GM11168 (cell line): ENCODE results near the gene PLCXD1.
"Not testable (repeated sequence)": the region's sequence is repeated elsewhere in the genome, so short reads cannot be mapped to it uniquely, and the experiment has no call there.

Experiments
- in situ Hi-C: fragments of 300-500 bp; cut with MboI; formaldehyde crosslinking; loops from one replicate; pipeline ENCODE4 v1.12.0; 2022; ENCODE audit warnings: low sequenced_read_pairs; ENCODE audit not compliant: unreplicated experiment

The PLCXD1 gene

GRCh38 chrX:314781-315595 is 33.8 kb downstream of the PLCXD1 start:
- in situ Hi-C loops = no loop called here

- in situ Hi-C loops = no loop called here
Measured at GRCh38 chrX:316351-317325, 35.5 kb downstream of the PLCXD1 start.

- in situ Hi-C loops = no loop called here
Measured at GRCh38 chrX:317424-318067, 36.4 kb downstream of the PLCXD1 start.

GRCh38 chrX:318068-318738 is 37.0 kb downstream of the PLCXD1 start:
- in situ Hi-C loops = no loop called here

- in situ Hi-C loops = no loop called here
Measured at GRCh38 chrX:318739-319578, 37.8 kb downstream of the PLCXD1 start, which contains the start of gene GTPBP6. TSS of gene GTPBP6 (minus strand) at chrX:318796. CDS start at chrX:318787, 9 bp downstream.

DNA sequence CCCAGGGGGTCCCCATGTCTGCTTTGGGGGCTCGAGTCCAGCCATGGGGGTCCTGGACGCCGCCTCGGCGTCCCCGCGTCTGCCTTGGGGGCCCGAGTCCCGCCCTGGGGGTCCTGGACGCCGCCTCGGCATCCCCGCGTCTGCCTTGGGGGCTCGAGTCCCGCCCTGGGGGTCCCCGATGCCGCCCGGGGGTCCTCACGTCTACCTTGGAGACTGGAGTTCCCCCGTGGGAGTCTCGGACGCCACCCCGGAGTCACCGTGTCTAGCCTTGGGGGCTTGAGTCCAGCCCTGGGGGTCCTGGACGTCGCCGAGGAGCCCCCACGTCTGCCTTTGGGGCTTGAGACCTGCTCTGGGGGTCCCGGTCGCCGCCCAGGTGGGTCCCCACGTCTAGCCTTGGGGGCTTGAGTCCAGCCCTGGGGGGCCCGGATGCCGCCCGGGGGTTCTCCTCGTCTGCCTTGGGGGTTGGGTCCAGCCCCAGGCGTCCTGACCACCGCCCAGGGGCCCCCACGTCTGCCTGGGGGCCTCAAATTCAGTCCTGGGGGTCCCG is 38.5 kb downstream of the PLCXD1 start:
- in situ Hi-C loops = no loop called here

- in situ Hi-C loops = no loop called here
Measured at GRCh38 chrX:320126-320783, 39.1 kb downstream of the PLCXD1 start.

DNA sequence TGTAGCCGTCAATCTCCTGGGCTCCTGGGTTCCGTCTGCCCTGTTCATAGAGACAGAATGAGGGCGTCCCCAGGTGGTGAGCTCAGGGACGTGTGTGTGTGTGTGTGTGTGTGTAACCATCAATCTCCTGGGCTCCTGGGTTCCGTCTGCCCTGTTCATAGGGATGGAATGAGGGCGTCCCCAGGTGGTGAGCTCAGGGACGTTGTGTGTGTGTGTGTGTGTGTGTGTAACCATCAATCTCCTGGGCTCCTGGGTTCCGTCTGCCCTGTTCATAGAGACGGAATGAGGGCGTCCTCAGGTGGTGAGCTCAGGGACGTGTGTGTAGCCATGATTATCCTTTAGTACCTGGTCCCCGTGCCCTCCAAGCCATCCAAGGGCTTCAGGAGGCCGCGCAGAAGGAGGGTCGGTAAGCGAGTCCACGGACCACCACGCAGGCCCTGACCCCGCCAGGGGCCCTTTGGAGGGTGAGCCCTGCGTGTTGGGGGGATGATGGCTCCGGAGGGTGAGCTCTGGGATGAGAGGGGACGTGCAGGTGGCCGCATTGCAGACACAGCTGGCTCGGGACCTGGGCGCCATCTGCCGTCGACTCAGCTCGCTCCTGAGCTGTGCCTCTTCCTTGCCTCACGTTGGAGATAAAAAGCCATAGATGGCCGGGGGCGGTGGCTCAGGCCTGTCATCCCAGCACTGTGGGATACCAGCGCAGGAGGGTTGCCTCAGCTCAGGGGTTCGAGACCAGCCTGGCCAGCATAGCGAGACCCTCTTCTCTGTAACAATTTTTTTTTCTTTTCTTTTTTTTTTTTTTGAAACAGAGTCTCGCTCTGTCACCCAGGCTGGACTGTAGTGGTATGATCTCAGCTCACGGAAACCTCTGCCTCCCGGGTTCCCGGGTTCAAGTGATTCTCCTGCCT is 42.8 kb downstream of the PLCXD1 start:
- in situ Hi-C loops = no loop called here

- in situ Hi-C loops = not testable (repeated sequence)
Measured at GRCh38 chrX:324664-325063, 43.5 kb downstream of the PLCXD1 start.

DNA sequence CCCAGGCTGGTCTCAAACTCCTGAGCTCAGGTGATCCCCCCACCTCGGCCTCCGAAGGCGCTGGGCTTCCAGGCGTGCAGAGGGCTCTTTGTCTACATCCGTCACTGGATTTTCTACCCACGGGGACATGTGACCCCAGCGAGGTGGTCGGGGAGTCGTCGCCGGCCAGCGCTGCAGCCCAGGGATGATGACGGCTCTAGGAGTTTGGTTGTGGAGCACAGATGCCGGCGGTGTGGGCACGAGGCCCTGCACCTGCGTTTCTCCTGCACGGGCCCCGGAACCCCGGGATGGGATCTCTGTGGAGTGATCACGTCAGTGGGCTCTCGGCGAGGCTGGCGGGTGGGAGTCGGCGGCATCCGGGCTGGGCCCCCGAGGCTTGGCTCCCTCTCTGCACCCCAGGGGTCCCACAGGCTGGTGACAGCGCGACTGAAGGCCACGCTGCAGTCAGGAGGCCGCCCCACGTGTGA is 46.5 kb downstream of the PLCXD1 start:
- in situ Hi-C loops = no loop called here

DNA sequence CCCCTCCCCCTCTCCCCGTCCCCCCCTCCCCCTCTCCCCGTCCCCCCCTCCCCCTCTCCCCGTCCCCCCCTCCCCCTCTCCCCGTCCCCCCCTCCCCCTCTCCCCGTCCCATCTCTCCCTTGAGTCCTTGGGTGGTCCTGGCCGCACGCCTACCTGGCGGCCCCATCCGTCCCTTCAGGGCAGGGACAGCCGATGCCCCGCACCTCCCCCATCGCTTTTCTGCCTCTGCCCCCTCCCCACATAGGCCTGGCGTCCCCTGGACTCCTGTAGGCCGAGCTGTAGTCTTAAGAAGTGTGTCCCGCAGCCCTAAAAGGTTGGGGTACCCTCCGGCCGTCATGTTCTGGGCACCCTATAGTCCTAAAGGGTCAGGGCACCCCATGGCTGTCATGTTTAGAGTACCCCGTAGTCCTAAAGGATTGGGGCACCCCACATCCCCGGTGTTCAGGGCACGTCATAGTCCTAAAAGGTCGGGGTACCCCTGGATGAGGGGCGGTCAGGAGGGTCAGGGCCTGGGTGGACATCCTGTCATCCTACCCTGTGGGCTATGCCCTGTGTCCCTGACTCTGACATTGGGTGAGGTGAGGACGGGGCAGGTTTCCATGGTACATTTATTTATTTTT is 48.2 kb downstream of the PLCXD1 start:
- in situ Hi-C loops = no loop called here

GRCh38 chrX:330141-330725 is 49.1 kb downstream of the PLCXD1 start:
- in situ Hi-C loops = not testable (repeated sequence)

- in situ Hi-C loops = no loop called here
Measured at GRCh38 chrX:330726-331150, 49.6 kb downstream of the PLCXD1 start.

- in situ Hi-C loops = no loop called here
Measured at GRCh38 chrX:331151-331824, 50.1 kb downstream of the PLCXD1 start.

- in situ Hi-C loops = no loop called here
Measured at GRCh38 chrX:331825-332495, 50.8 kb downstream of the PLCXD1 start.
